Activated CD8-positive, alpha-beta memory T cell treated with anti-CD3 and anti-CD28 coated beads for 4 hours (primary cell): Measurements from ENCODE around the gene NARF.
"Not testable (repeated sequence)": the region's sequence is repeated elsewhere in the genome, so short reads cannot be mapped to it uniquely, and the experiment has no call there.

Source experiments
- DNase-seq, 2 donors: peaks; one replicate each; pipeline ENCODE4 v3.0.0-alpha.2; 2020; ENCODE audit warnings: low read depth in 2 of 2

Gene NARF

DNA sequence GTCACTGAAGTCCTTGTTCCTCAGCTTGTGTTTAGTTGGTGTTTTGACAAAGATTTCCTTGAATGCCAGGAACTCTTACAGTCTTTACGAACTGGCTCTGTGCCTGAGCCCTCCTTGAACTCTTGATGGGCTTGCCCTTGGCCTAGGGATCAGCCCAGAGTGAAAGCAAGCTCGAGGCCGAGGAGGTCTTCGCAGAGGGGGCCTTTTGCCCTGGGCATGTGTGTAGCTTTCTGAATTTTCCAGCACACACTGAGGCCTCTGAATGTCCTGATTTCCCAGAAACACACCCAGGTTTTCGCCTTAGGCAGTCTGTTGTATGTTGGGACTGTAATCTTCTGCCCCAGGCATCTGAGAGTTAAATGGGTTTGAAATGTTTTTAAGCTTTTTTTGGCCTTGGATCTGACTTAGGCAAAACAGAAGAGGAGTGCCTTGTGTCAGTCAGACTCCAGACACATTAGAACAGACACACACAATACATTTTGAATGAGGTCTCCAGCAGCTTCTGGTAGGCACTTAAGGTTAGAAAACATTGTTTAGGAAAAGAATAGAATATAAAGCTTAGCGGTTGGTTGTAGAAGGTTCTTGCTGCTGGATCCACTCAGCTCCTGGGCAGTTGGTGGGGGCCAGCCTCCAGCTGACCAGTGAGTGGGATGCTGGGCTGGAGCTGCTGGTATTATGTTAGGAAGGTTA, 78.1 kb downstream of the NARF start:
- no peak for DNase-seq

DNA sequence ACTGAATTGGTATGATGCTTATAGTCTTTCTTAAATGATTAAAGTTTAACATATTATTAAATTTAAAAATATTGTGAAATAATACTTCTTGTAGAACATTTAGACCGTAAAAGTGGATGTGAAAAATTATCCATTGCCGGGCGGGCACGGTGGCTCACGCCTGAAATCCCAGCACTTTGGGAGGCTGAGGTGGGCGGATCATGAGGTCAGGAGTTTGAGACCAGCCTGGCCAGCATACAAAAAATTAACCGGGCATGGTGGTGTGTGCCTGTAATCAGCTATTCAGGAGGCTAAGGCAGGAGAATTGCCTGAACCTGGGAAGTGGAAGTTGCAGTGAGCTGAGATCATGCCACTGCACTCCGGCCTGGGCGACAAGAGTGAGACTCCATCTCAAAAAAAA, 78.7 kb downstream of the NARF start:
- DNase-seq = not testable (repeated sequence)

GRCh38 chr17:82539076-82539475, 80.5 kb downstream of the NARF start:
- not testable (repeated sequence) for DNase-seq
